Right cardiac atrium (tissue), 5 donors: Measurements from ENCODE around the gene NRCAM. TPM values are rescaled to one million over a fixed set of nuclear protein-coding genes. Genes with fewer than 3 reads are reported as not detected.

Source experiments
- ATAC-seq, 2 donors: fragments of 200-7000 bp; cut with Tn5 transposase; one replicate each; pipeline versions ENCODE4 v1.8.0 to v1.9.1; 2020; ENCODE audit warnings: moderate library complexity in 2 of 2, mild to moderate bottlenecking in 1 of 2
- DNase-seq, 3 donors: peaks; one replicate each; pipeline ENCODE4 v3.0.0-alpha.2; 2020
- H3K27ac ChIP-seq: one replicate; pipeline ENCODE4 v1.5.1; 2013; ENCODE audit warnings: mild to moderate bottlenecking, low read length, control low read depth, moderate library complexity
- H3K27me3 ChIP-seq: one replicate; pipeline ENCODE4 v1.6.1; 2013; ENCODE audit not compliant: control insufficient read depth, insufficient read depth
- H3K4me1 ChIP-seq: one replicate; pipeline ENCODE4 v1.6.1; 2013; ENCODE audit warnings: low read length; ENCODE audit not compliant: control insufficient read depth, insufficient read depth
- H3K4me3 ChIP-seq: one replicate; pipeline ENCODE4 v1.5.1; 2013; ENCODE audit warnings: low read length, control low read depth
- H3K9me3 ChIP-seq: one replicate; pipeline ENCODE4 v1.6.1; 2013; ENCODE audit warnings: low read length; ENCODE audit not compliant: control insufficient read depth
- WGBS: extraction: QIAGEN DNeasy Blood & Tissue Kit; methylation state at CpG from one replicate; pipeline ENCODE4 v1.1.7; 2013; 5-methylcytosine and 5-hydroxymethylcytosine counted together
- intact Hi-C, 4 donors: fragments of 100-400 bp; cut with DNase I; formaldehyde crosslinking; loops; one replicate each; pipeline versions ENCODE4 v1.11.0 to v1.14.0; 2022 to 2023
- polyA plus RNA-seq: library from polyadenylated mRNA; stranded (reverse); fragments of 200-250 nt; gene quantifications from one replicate; pipeline ENCODE4 v1.2.3, GENCODE V29; 2013
- total RNA-seq, 4 donors: library from RNA; stranded (reverse); fragmentation: NEBNext Ultra II Directional; extraction: Animal tissue kit (Norgen Biotek cat#: 25700); gene quantifications; one replicate each; pipeline ENCODE4 v1.2.1, GENCODE V29; 2021
- donor health status: healthy with polysubstance abuse.
- donor health status: DM: no; HTN: yes; CAD: no.
- donor health status: DM: no; HTN: no; CAD: no.
- donor health status: DM: no; HTN: yes; CAD: no; lungs with severe emphysema.
- donor health status: DM: yes; HTN: yes; CAD: no.

The NRCAM gene
- total and polyA plus RNA-seq, 5 donors, result 0.59 to 1.3 (median 1.1) TPM

- H3K27ac ChIP-seq, result no peak overlapping the region
- H3K27me3 ChIP-seq, result no peaks in the 10 kb centered on the region
- H3K9me3 ChIP-seq, result no peaks in the 10 kb centered on the region
- WGBS, result 69% methylated on average over 1 of the region's 1 CpG
- intact Hi-C loops, result no loop called here
- ATAC-seq, result no peak
- no peaks in the 10 kb centered on the region for H3K4me1 ChIP-seq
- no peak overlapping the region for H3K4me3 ChIP-seq
- DNase-seq, result no peak
Measured at GRCh38 chr7:108099713-108100112, 356.5 kb downstream of the NRCAM start.

GRCh38 chr7:108097703-108098102 lies 358.5 kb downstream of the NRCAM start:
- no peak overlapping the region for H3K27ac ChIP-seq
- H3K27me3 ChIP-seq, result no peaks in the 10 kb centered on the region
- peaks cover 5% of the 10 kb centered on the region for H3K4me1 ChIP-seq
- H3K9me3 ChIP-seq, result no peaks in the 10 kb centered on the region
- no peak for DNase-seq
- no peak overlapping the region for H3K4me3 ChIP-seq
- no peak for ATAC-seq
- intact Hi-C loops, result no loop called here
- WGBS, result 76% methylated on average over 7 of the region's 7 CpGs

Other genes starting within 250 kb of the NRCAM start
- 10 to 100 TPM; 32.7 to 37.4 (median 35.6) TPM for gene PNPLA8, start 69.7 kb upstream of the NRCAM start, total RNA-seq
- 22.3 TPM for gene PNPLA8, start 69.7 kb upstream of the NRCAM start, polyA plus RNA-seq
- gene THAP5, start 113.3 kb upstream of the NRCAM start, total RNA-seq, result 10 to 100 TPM; 26.7 to 31.1 (median 30.7) TPM
- gene THAP5, start 113.3 kb upstream of the NRCAM start, polyA plus RNA-seq, result 10.0 TPM
- 10 to 100 TPM; 35.0 to 52.0 (median 39.6) TPM for gene DNAJB9, start 113.4 kb upstream of the NRCAM start, total RNA-seq
- gene DNAJB9, start 113.4 kb upstream of the NRCAM start, polyA plus RNA-seq, result 35.7 TPM